OCI-LY7 (cell line): ENCODE results near the gene ANO4. TPM values are rescaled to one million over a fixed set of nuclear protein-coding genes. Genes with fewer than 3 reads are reported as not detected.
"Not testable (repeated sequence)": the region's sequence is repeated elsewhere in the genome, so short reads cannot be mapped to it uniquely, and the experiment has no call there.

ENCODE experiments used
- BruUV-seq: library from RNA; stranded (reverse); fragments of 400-500 nt; replicated peaks from 2 replicates; lab custom pipeline; 2021; lab: Mats Ljungman, UMichigan
- CTCF ChIA-PET: fragments of 300-600 bp; sonication (Branson Sonifier 250); formaldehyde crosslinking; loops from one replicate; lab custom pipeline; 2022; ENCODE audit warnings: antibody characterized with exemption; ENCODE audit not compliant: unreplicated experiment; lab: Charles Lee
- POLR2A ChIA-PET: fragments of 300-600 bp; sonication (Branson Sonifier 250); formaldehyde crosslinking; loops from one replicate; lab custom pipeline; 2022; ENCODE audit warnings: antibody characterized with exemption; lab: Charles Lee
- DNase-seq: peaks from one replicate; pipeline ENCODE4 v3.0.0-alpha.2; 2015; ENCODE audit warnings: low spot score
- H2AFZ ChIP-seq: fragments of 200-600 bp; sonication (generic), shearing (Covaris generic); 2 replicates; pipeline ENCODE4 v1.6.1; 2014; ENCODE audit warnings: mild to moderate bottlenecking, antibody characterized with exemption, low read length, moderate library complexity
- H3K27ac ChIP-seq: fragments of 200-600 bp; sonication (generic); 2 replicates; pipeline ENCODE4 v1.5.1; 2014; ENCODE audit warnings: mixed run types, low read depth, mild to moderate bottlenecking, moderate library complexity, low read length, inconsistent platforms; ENCODE audit not compliant: poor library complexity, severe bottlenecking
- H3K36me3 ChIP-seq: fragments of 200-600 bp; sonication (generic); 2 replicates; pipeline ENCODE4 v1.6.1; 2014; ENCODE audit warnings: mild to moderate bottlenecking, antibody characterized with exemption, low read length, moderate library complexity, mixed read lengths; ENCODE audit not compliant: insufficient read depth
- H3K4me1 ChIP-seq: fragments of 200-600 bp; sonication (generic); 2 replicates; pipeline ENCODE4 v1.5.1; 2014; ENCODE audit warnings: mild to moderate bottlenecking, low read length; ENCODE audit not compliant: insufficient read depth, poor library complexity, severe bottlenecking
- H3K4me2 ChIP-seq: fragments of 200-600 bp; sonication (generic); 2 replicates; pipeline ENCODE4 v1.6.1; 2014; ENCODE audit warnings: mild to moderate bottlenecking, low read length
- H3K4me3 ChIP-seq: fragments of 200-600 bp; sonication (generic); 2 replicates; pipeline ENCODE4 v1.5.1; 2014; ENCODE audit warnings: mild to moderate bottlenecking, low read depth, low read length; ENCODE audit not compliant: poor library complexity, severe bottlenecking
- H3K79me2 ChIP-seq: fragments of 200-600 bp; sonication (generic); 2 replicates; pipeline ENCODE4 v1.6.1; 2016; ENCODE audit warnings: low read depth, mild to moderate bottlenecking, low read length, moderate library complexity, mixed read lengths; ENCODE audit not compliant: insufficient read depth
- H3K9me2 ChIP-seq: fragments of 200-600 bp; sonication (generic); 2 replicates; pipeline ENCODE4 v1.6.1; 2016; ENCODE audit warnings: mild to moderate bottlenecking, low read length, mixed read lengths; ENCODE audit not compliant: insufficient read depth
- H3K9me3 ChIP-seq: fragments of 200-600 bp; sonication (generic); 2 replicates; pipeline ENCODE4 v1.6.1; 2014; ENCODE audit warnings: mild to moderate bottlenecking, mixed run types, low read length, mixed read lengths
- H4K20me1 ChIP-seq: fragments of 200-600 bp; sonication (generic); 2 replicates; pipeline ENCODE4 v1.6.1; 2014; ENCODE audit warnings: mild to moderate bottlenecking, antibody characterized with exemption, low read length, moderate library complexity, mixed read lengths; ENCODE audit not compliant: insufficient read depth
- CTCF ChIP-seq: fragments of 200-600 bp; sonication (generic); conservative IDR thresholded peaks from 2 replicates; pipeline ENCODE4 v1.5.1; 2014; ENCODE audit warnings: mild to moderate bottlenecking, antibody characterized with exemption, low read length, moderate library complexity, mixed read lengths
- EZH2phosphoT487 ChIP-seq: fragments of 200-600 bp; sonication (generic); IDR thresholded peaks from 2 replicates; pipeline ENCODE4 v1.6.1; 2018; ENCODE audit warnings: low read depth, borderline replicate concordance, mild to moderate bottlenecking, mixed run types, antibody characterized with exemption, low read length, moderate library complexity, mixed read lengths
- intact Hi-C: fragments of 100-400 bp; cut with micrococcal nuclease; formaldehyde crosslinking; loops from one replicate; pipeline ENCODE4 v1.10.0; 2022; ENCODE audit not compliant: unreplicated experiment
- total RNA-seq, 2 experiments: library from RNA; depleted of rRNA in 1 of 2; stranded (reverse); fragments of >200 nt in 1 of 2; shearing (Covaris generic) in 1 of 2; gene quantifications; 2 replicates each; pipeline ENCODE4 v1.2.3, GENCODE V29; 2014 to 2022

Gene ANO4
- total RNA-seq, 2 experiments from 2014 or later, result not detected

- Histone ChIP-seq H4K20me1 (no peaks in the 10 kb centered on the region), H3K79me2 (no peaks in the 10 kb centered on the region), H3K27ac (no peak overlapping the region), H3K9me2 (no peaks in the 10 kb centered on the region), H2AFZ (no peak overlapping the region), H3K4me3 (no peak overlapping the region), H3K9me3 (no peaks in the 10 kb centered on the region), H3K4me1 (no peaks in the 10 kb centered on the region), H3K36me3 (no peaks in the 10 kb centered on the region), H3K4me2 (no peak overlapping the region)
- DNase-seq, result no peak
- intact Hi-C loops, result no loop called here
- POLR2A ChIA-PET, result no interaction called here
- no TSS peak for BruUV-seq
- no peak for TF ChIP-seq EZH2phosphoT487
- TF ChIP-seq CTCF, result no peak
- CTCF ChIA-PET, result no interaction called here
Observed at GRCh38 chr12:100932571-100932970, 138.0 kb downstream of the ANO4 start.

GRCh38 chr12:100933531-100933930, 139.0 kb downstream of the ANO4 start:
- H3K27ac ChIP-seq, H4K20me1 ChIP-seq, H2AFZ ChIP-seq, intact Hi-C loops, H3K4me2 ChIP-seq, H3K79me2 ChIP-seq, POLR2A ChIA-PET, H3K9me3 ChIP-seq, BruUV-seq, H3K4me3 ChIP-seq, DNase-seq, H3K36me3 ChIP-seq, H3K4me1 ChIP-seq, CTCF ChIA-PET, H3K9me2 ChIP-seq: not testable (repeated sequence)

GRCh38 chr12:100935929-100936328, 141.4 kb downstream of the ANO4 start:
- BruUV-seq, result no TSS peak
- H3K4me2 ChIP-seq, result no peak overlapping the region
- H3K9me2 ChIP-seq, result no peaks in the 10 kb centered on the region
- CTCF ChIA-PET, result no interaction called here
- H3K4me1 ChIP-seq, result no peaks in the 10 kb centered on the region
- H3K36me3 ChIP-seq, result no peaks in the 10 kb centered on the region
- no peaks in the 10 kb centered on the region for H3K79me2 ChIP-seq
- DNase-seq, result no peak
- intact Hi-C loops, result no loop called here
- no peak for TF ChIP-seq EZH2phosphoT487
- no peak for TF ChIP-seq CTCF
- H3K4me3 ChIP-seq, result no peak overlapping the region
- no peaks in the 10 kb centered on the region for H4K20me1 ChIP-seq
- no peak overlapping the region for H2AFZ ChIP-seq
- no peak overlapping the region for H3K27ac ChIP-seq
- POLR2A ChIA-PET, result interaction anchor here (0.6 kb wide), 1 partner anchor 19 kb away, joined by 4 read pairs; no protein-coding TSS in a partner anchor
- no peaks in the 10 kb centered on the region for H3K9me3 ChIP-seq
